Activated T-helper 2 cell treated with anti-CD3 and anti-CD28 coated beads, Interferon-gamma antibody, Interleukin-2, Interleukin-4, amounts not matched to agents 10 μg/mL and 5 μg/mL and 100 μg/mL, durations not matched to agents 14 hours and 24 hours and 36 hours (primary cell): ENCODE data around the gene PRKX. TPM values are rescaled to one million over a fixed set of nuclear protein-coding genes. Genes with fewer than 3 reads are reported as not detected.
"Not testable (repeated sequence)": the region's sequence is repeated elsewhere in the genome, so short reads cannot be mapped to it uniquely, and the experiment has no call there.

ENCODE experiments used
- DNase-seq: peaks from one replicate; pipeline ENCODE4 v3.0.0; 2021; ENCODE audit warnings: low spot score
- H3K27ac Mint-ChIP-seq: one replicate; pipeline ENCODE4 v1.8.0; 2021; ENCODE audit warnings: mixed read lengths
- H3K27me3 Mint-ChIP-seq: one replicate; pipeline ENCODE4 v1.8.0; 2021; ENCODE audit warnings: low read depth, mixed read lengths
- H3K36me3 Mint-ChIP-seq: one replicate; pipeline ENCODE4 v1.8.0; 2021; ENCODE audit warnings: low read depth, mixed read lengths
- H3K4me1 Mint-ChIP-seq: one replicate; pipeline ENCODE4 v1.8.0; 2021; ENCODE audit warnings: low read depth, mixed read lengths
- H3K4me3 Mint-ChIP-seq: one replicate; pipeline ENCODE4 v1.8.0; 2021; ENCODE audit warnings: low read depth, mild to moderate bottlenecking, moderate library complexity, mixed read lengths
- H3K9me3 Mint-ChIP-seq: one replicate; pipeline ENCODE4 v1.8.0; 2021; ENCODE audit warnings: mixed read lengths
- intact Hi-C: fragments of 100-400 bp; cut with micrococcal nuclease; formaldehyde crosslinking; loops from one replicate; pipeline ENCODE4 v1.15.1; 2023
- total RNA-seq: library from RNA; stranded (reverse); gene quantifications from 2 replicates; pipeline ENCODE4 v1.2.3, GENCODE V29; 2022

The PRKX gene
- 116 and 117 TPM in 2 replicates for total RNA-seq

GRCh38 chrX:3713225-3713936, at the start of gene PRKX:
Gene PRKX, minus strand, starts transcription at chrX:3713649. Its CDS starts 396 bp downstream, at chrX:3713253.
- Mint-ChIP-seq H3K27me3 (no peaks in the 10 kb centered on the region), H3K4me3 (peak within 1 kb of the TSS; percentile 96), H3K9me3 (no peaks in the 10 kb centered on the region), H3K27ac (peak within 1 kb of the TSS; percentile 91), H3K4me1 (peaks cover 8% of the 10 kb centered on the region), H3K36me3 (peaks cover 15% of the 10 kb centered on the region)
- peak; percentile 64 for DNase-seq
- intact Hi-C loops: loop anchor here (1.0 to 5.0 kb wide), 2 partner anchors 25 to 61 kb away; no protein-coding TSS in a partner anchor

- Mint-ChIP-seq H3K4me3 (no peak overlapping the region), H3K4me1 (no peaks in the 10 kb centered on the region), H3K27ac (no peak overlapping the region), H3K27me3 (peaks cover 14% of the 10 kb centered on the region), H3K36me3 (no peaks in the 10 kb centered on the region), H3K9me3 (peaks cover 5% of the 10 kb centered on the region)
- intact Hi-C loops: no loop called here
- no peak for DNase-seq
Observed at GRCh38 chrX:3763111-3763510, 49.7 kb upstream of the PRKX start.

GRCh38 chrX:3757510-3758025, 44.1 kb upstream of the PRKX start:
- no peak for DNase-seq
- Mint-ChIP-seq H3K27ac (no peak overlapping the region), H3K36me3 (no peaks in the 10 kb centered on the region), H3K27me3 (no peaks in the 10 kb centered on the region), H3K4me1 (no peaks in the 10 kb centered on the region), H3K4me3 (no peak overlapping the region), H3K9me3 (no peaks in the 10 kb centered on the region)
- intact Hi-C loops: no loop called here

- peaks cover 34% of the 10 kb centered on the region for H3K4me1 Mint-ChIP-seq
- H3K36me3 Mint-ChIP-seq: peaks cover 10% of the 10 kb centered on the region
- no peak for DNase-seq
- peaks cover 5% of the 10 kb centered on the region for H3K9me3 Mint-ChIP-seq
- H3K27me3 Mint-ChIP-seq: no peaks in the 10 kb centered on the region
- intact Hi-C loops: no loop called here
- H3K27ac Mint-ChIP-seq: peak overlapping the region; percentile 28
- H3K4me3 Mint-ChIP-seq: no peak overlapping the region
Observed at GRCh38 chrX:3748052-3748559, 34.7 kb upstream of the PRKX start.

- DNase-seq: peak; percentile 53
- Mint-ChIP-seq H3K36me3 (peaks cover 17% of the 10 kb centered on the region), H3K4me1 (peaks cover 44% of the 10 kb centered on the region), H3K9me3 (peaks cover 12% of the 10 kb centered on the region), H3K4me3 (peak overlapping the region; percentile 56), H3K27me3 (no peaks in the 10 kb centered on the region), H3K27ac (peak overlapping the region; percentile 85)
- intact Hi-C loops: loop anchor here (2.0 kb wide), 1 partner anchor 69 kb away; no protein-coding TSS in a partner anchor
Observed at GRCh38 chrX:3743801-3744439, 30.5 kb upstream of the PRKX start.

- H3K4me3 Mint-ChIP-seq, intact Hi-C loops, H3K27ac Mint-ChIP-seq, DNase-seq, H3K27me3 Mint-ChIP-seq: not testable (repeated sequence)
- H3K4me1 Mint-ChIP-seq: peaks cover 37% of the 10 kb centered on the region
- H3K36me3 Mint-ChIP-seq: peaks cover 17% of the 10 kb centered on the region
- H3K9me3 Mint-ChIP-seq: peaks cover 16% of the 10 kb centered on the region
Observed at GRCh38 chrX:3740946-3741345, 27.5 kb upstream of the PRKX start.

GRCh38 chrX:3738509-3738908, 25.1 kb upstream of the PRKX start:
- intact Hi-C loops: loop anchor here (1.0 to 5.0 kb wide), 3 partner anchors 25 to 76 kb away; partner anchors contain the start of gene PRKX
- DNase-seq: no peak

GRCh38 chrX:3736536-3736935, 23.1 kb upstream of the PRKX start:
- peaks cover 11% of the 10 kb centered on the region for H3K9me3 Mint-ChIP-seq
- intact Hi-C loops: loop anchor here (5.0 kb wide), 1 partner anchor 34 kb away; no protein-coding TSS in a partner anchor
- peaks cover 23% of the 10 kb centered on the region for H3K4me1 Mint-ChIP-seq
- not testable (repeated sequence) for DNase-seq, H3K36me3 Mint-ChIP-seq, H3K27ac Mint-ChIP-seq, H3K27me3 Mint-ChIP-seq, H3K4me3 Mint-ChIP-seq

More at GRCh38 chrX:3738509-3738908, 25.1 kb upstream of the PRKX start:
- peaks cover 9% of the 10 kb centered on the region for H3K36me3 Mint-ChIP-seq
- H3K9me3 Mint-ChIP-seq: peaks cover 11% of the 10 kb centered on the region
- H3K27me3 Mint-ChIP-seq: no peaks in the 10 kb centered on the region
- no peak overlapping the region for H3K4me3 Mint-ChIP-seq
- peak overlapping the region; percentile 88 for H3K27ac Mint-ChIP-seq
- H3K4me1 Mint-ChIP-seq: peaks cover 28% of the 10 kb centered on the region

- Mint-ChIP-seq H3K4me1 (peaks cover 23% of the 10 kb centered on the region), H3K9me3 (peaks cover 11% of the 10 kb centered on the region)
- not testable (repeated sequence) for H3K27me3 Mint-ChIP-seq, H3K4me3 Mint-ChIP-seq, H3K36me3 Mint-ChIP-seq, DNase-seq, H3K27ac Mint-ChIP-seq
- intact Hi-C loops: loop anchor here (5.0 kb wide), 1 partner anchor 34 kb away; no protein-coding TSS in a partner anchor
Observed at GRCh38 chrX:3735891-3736290, 22.4 kb upstream of the PRKX start.

- H3K27me3 Mint-ChIP-seq, intact Hi-C loops, H3K9me3 Mint-ChIP-seq, DNase-seq, H3K27ac Mint-ChIP-seq, H3K4me3 Mint-ChIP-seq, H3K36me3 Mint-ChIP-seq: not testable (repeated sequence)
- peaks cover 22% of the 10 kb centered on the region for H3K4me1 Mint-ChIP-seq
Observed at GRCh38 chrX:3734456-3734855, 21.0 kb upstream of the PRKX start.

GRCh38 chrX:3733043-3733430, 19.6 kb upstream of the PRKX start:
- Mint-ChIP-seq H3K27ac (no peak overlapping the region), H3K4me1 (peaks cover 11% of the 10 kb centered on the region), H3K36me3 (no peaks in the 10 kb centered on the region), H3K4me3 (no peak overlapping the region), H3K27me3 (no peaks in the 10 kb centered on the region), H3K9me3 (no peaks in the 10 kb centered on the region)
- intact Hi-C loops: no loop called here
- no peak for DNase-seq

- H3K36me3 Mint-ChIP-seq, H3K4me1 Mint-ChIP-seq, H3K27ac Mint-ChIP-seq, DNase-seq, H3K27me3 Mint-ChIP-seq, H3K9me3 Mint-ChIP-seq, H3K4me3 Mint-ChIP-seq, intact Hi-C loops: not testable (repeated sequence)
Observed at GRCh38 chrX:3732326-3733042, 19.0 kb upstream of the PRKX start.
